HG03575 (cell line): Measurements from ENCODE around the gene LIPJ.

Experiments used
- ATAC-seq: cut with Tn5 transposase; IDR thresholded peaks from one replicate; pipeline ENCODE4 v1.9.1; 2021; ENCODE audit not compliant: unreplicated experiment, insufficient number of reproducible peaks, low FRiP score; ENCODE audit errors: extremely low read depth

LIPJ gene

GRCh38 chr10:88586462-88586861, at the start of gene LIPJ:
TSS of gene LIPJ (plus strand) at chr10:88586762. CDS start at chr10:88590688, 3,926 bp downstream.
- no peak for ATAC-seq

- no peak for ATAC-seq
These were observed 49.2 kb upstream of the LIPJ start for GRCh38 chr10:88537322-88537721.

GRCh38 chr10:88538048-88538447, 48.5 kb upstream of the LIPJ start:
- no peak for ATAC-seq

- ATAC-seq = no peak
These were observed 46.2 kb upstream of the LIPJ start for GRCh38 chr10:88540351-88540750.

GRCh38 chr10:88541116-88541626, 45.4 kb upstream of the LIPJ start:
- ATAC-seq = no peak

GRCh38 chr10:88542522-88542921, 44.0 kb upstream of the LIPJ start:
- no peak for ATAC-seq

- no peak for ATAC-seq
These were observed 42.3 kb upstream of the LIPJ start for GRCh38 chr10:88544140-88544870.

GRCh38 chr10:88545359-88545758, 41.2 kb upstream of the LIPJ start:
- no peak for ATAC-seq

GRCh38 chr10:88546497-88546896, 40.1 kb upstream of the LIPJ start:
- no peak for ATAC-seq

GRCh38 chr10:88551246-88551645, 35.3 kb upstream of the LIPJ start:
- no peak for ATAC-seq

GRCh38 chr10:88553116-88553752, 33.3 kb upstream of the LIPJ start:
- no peak for ATAC-seq

- ATAC-seq = no peak
These were observed 31.2 kb upstream of the LIPJ start for GRCh38 chr10:88555190-88555908.

GRCh38 chr10:88557256-88557655, 29.3 kb upstream of the LIPJ start:
- ATAC-seq = no peak

GRCh38 chr10:88557658-88558057, 28.9 kb upstream of the LIPJ start:
- no peak for ATAC-seq

GRCh38 chr10:88562152-88562551, 24.4 kb upstream of the LIPJ start:
- no peak for ATAC-seq

- no peak for ATAC-seq
These were observed 21.5 kb upstream of the LIPJ start for GRCh38 chr10:88565072-88565471.

GRCh38 chr10:88582411-88582805, 4.2 kb upstream of the LIPJ start:
- no peak for ATAC-seq

GRCh38 chr10:88582806-88583583, 3.6 kb upstream of the LIPJ start, which contains the start of gene RNLS:
TSS of gene RNLS (minus strand) at chr10:88583318.
- ATAC-seq = no peak

- ATAC-seq = no peak
These were observed 3.0 kb upstream of the LIPJ start for GRCh38 chr10:88583584-88583957.
